HUES6 (cell line): Measurements from ENCODE around the gene USP34.
"Not testable (repeated sequence)": the region's sequence is repeated elsewhere in the genome, so short reads cannot be mapped to it uniquely, and the experiment has no call there.

ENCODE experiments used
- H3K27ac ChIP-seq: 2 replicates; pipeline ENCODE4 v1.7.0; 2013; ENCODE audit warnings: low read depth, mild to moderate bottlenecking, low read length, inconsistent platforms
- H3K27me3 ChIP-seq: 2 replicates; pipeline ENCODE4 v1.6.1; 2013; ENCODE audit warnings: low read length; ENCODE audit not compliant: control insufficient read depth, insufficient read depth
- H3K36me3 ChIP-seq: 2 replicates; pipeline ENCODE4 v1.6.1; 2013; ENCODE audit warnings: low read length; ENCODE audit not compliant: control insufficient read depth, insufficient read depth
- H3K4me1 ChIP-seq: 2 replicates; pipeline ENCODE4 v1.6.1; 2013; ENCODE audit warnings: low read length; ENCODE audit not compliant: control insufficient read depth, insufficient read depth
- H3K4me3 ChIP-seq: 2 replicates; pipeline ENCODE4 v1.5.1; 2013; ENCODE audit warnings: low read depth, low read length
- H3K9ac ChIP-seq: one replicate; pipeline ENCODE4 v1.6.1; 2013; ENCODE audit warnings: mild to moderate bottlenecking, low read length
- H3K9me3 ChIP-seq: 2 replicates; pipeline ENCODE4 v1.6.1; 2013; ENCODE audit warnings: low read depth, low read length; ENCODE audit not compliant: control insufficient read depth, insufficient read depth

Gene USP34

GRCh38 chr2:61404438-61404837 is 66.4 kb downstream of the USP34 start:
- Histone ChIP-seq H3K9me3 (no peaks in the 10 kb centered on the region), H3K9ac (no peak overlapping the region), H3K27ac (no peak overlapping the region), H3K4me1 (no peaks in the 10 kb centered on the region), H3K4me3 (no peak overlapping the region), H3K27me3 (no peaks in the 10 kb centered on the region), H3K36me3 (peaks cover 36% of the 10 kb centered on the region)

GRCh38 chr2:61398413-61398812 is 72.5 kb downstream of the USP34 start:
- Histone ChIP-seq H3K27ac (no peak overlapping the region), H3K36me3 (peaks cover 17% of the 10 kb centered on the region), H3K4me3 (no peak overlapping the region), H3K4me1 (peaks cover 3% of the 10 kb centered on the region; the same call in 1 of the 2 replicates), H3K9ac (no peak overlapping the region), H3K27me3 (no peaks in the 10 kb centered on the region), H3K9me3 (no peaks in the 10 kb centered on the region)

GRCh38 chr2:61396005-61396404 is 74.9 kb downstream of the USP34 start:
- no peak overlapping the region for H3K27ac ChIP-seq
- no peak overlapping the region for H3K4me3 ChIP-seq
- no peak overlapping the region for H3K9ac ChIP-seq
- peaks cover 22% of the 10 kb centered on the region for H3K36me3 ChIP-seq
- H3K9me3 ChIP-seq = no peaks in the 10 kb centered on the region
- peaks cover 3% of the 10 kb centered on the region; the same call in 1 of the 2 replicates for H3K4me1 ChIP-seq
- H3K27me3 ChIP-seq = no peaks in the 10 kb centered on the region

GRCh38 chr2:61387588-61387987 is 83.3 kb downstream of the USP34 start:
- H3K4me1 ChIP-seq, H3K27me3 ChIP-seq, H3K9ac ChIP-seq, H3K4me3 ChIP-seq, H3K27ac ChIP-seq, H3K9me3 ChIP-seq: not testable (repeated sequence)
- peaks cover 20% of the 10 kb centered on the region for H3K36me3 ChIP-seq

- not testable (repeated sequence) for H3K9me3 ChIP-seq, H3K9ac ChIP-seq, H3K27ac ChIP-seq, H3K27me3 ChIP-seq, H3K4me1 ChIP-seq, H3K4me3 ChIP-seq
- peaks cover 53% of the 10 kb centered on the region for H3K36me3 ChIP-seq
Observed at GRCh38 chr2:61380882-61381197, 90.0 kb downstream of the USP34 start.

GRCh38 chr2:61380056-61380881 is 90.6 kb downstream of the USP34 start:
- no peaks in the 10 kb centered on the region for H3K27me3 ChIP-seq
- no peaks in the 10 kb centered on the region for H3K4me1 ChIP-seq
- H3K9me3 ChIP-seq = no peaks in the 10 kb centered on the region
- H3K27ac ChIP-seq = no peak overlapping the region
- H3K36me3 ChIP-seq = peaks cover 52% of the 10 kb centered on the region
- no peak overlapping the region for H3K9ac ChIP-seq
- H3K4me3 ChIP-seq = no peak overlapping the region

GRCh38 chr2:61379521-61379920 is 91.4 kb downstream of the USP34 start:
- Histone ChIP-seq H3K36me3 (peaks cover 59% of the 10 kb centered on the region), H3K27ac (no peak overlapping the region), H3K9ac (no peak overlapping the region), H3K4me3 (no peak overlapping the region), H3K9me3 (no peaks in the 10 kb centered on the region), H3K4me1 (no peaks in the 10 kb centered on the region), H3K27me3 (no peaks in the 10 kb centered on the region)

GRCh38 chr2:61378281-61378680 is 92.6 kb downstream of the USP34 start:
- Histone ChIP-seq H3K27me3 (no peaks in the 10 kb centered on the region), H3K9ac (no peak overlapping the region), H3K36me3 (peaks cover 67% of the 10 kb centered on the region), H3K4me3 (no peak overlapping the region), H3K27ac (no peak overlapping the region), H3K4me1 (no peaks in the 10 kb centered on the region), H3K9me3 (no peaks in the 10 kb centered on the region)

- no peak overlapping the region for H3K4me3 ChIP-seq
- H3K9me3 ChIP-seq = no peaks in the 10 kb centered on the region
- H3K27me3 ChIP-seq = no peaks in the 10 kb centered on the region
- peaks cover 59% of the 10 kb centered on the region for H3K36me3 ChIP-seq
- H3K27ac ChIP-seq = no peak overlapping the region
- no peaks in the 10 kb centered on the region for H3K4me1 ChIP-seq
- no peak overlapping the region for H3K9ac ChIP-seq
Observed at GRCh38 chr2:61377046-61377445, 93.8 kb downstream of the USP34 start.

- Histone ChIP-seq H3K4me1 (no peaks in the 10 kb centered on the region), H3K9ac (no peak overlapping the region), H3K36me3 (peaks cover 58% of the 10 kb centered on the region), H3K27me3 (no peaks in the 10 kb centered on the region), H3K9me3 (no peaks in the 10 kb centered on the region), H3K4me3 (no peak overlapping the region), H3K27ac (no peak overlapping the region)
Observed at GRCh38 chr2:61376211-61376610, 94.7 kb downstream of the USP34 start.

GRCh38 chr2:61371027-61371426 is 99.9 kb downstream of the USP34 start:
- Histone ChIP-seq H3K27ac (no peak overlapping the region), H3K9ac (no peak overlapping the region), H3K36me3 (peaks cover 54% of the 10 kb centered on the region), H3K27me3 (no peaks in the 10 kb centered on the region), H3K4me1 (no peaks in the 10 kb centered on the region), H3K4me3 (no peak overlapping the region), H3K9me3 (no peaks in the 10 kb centered on the region)
